ENCODE measurements around the gene ESAM. TPM values are rescaled to one million over a fixed set of nuclear protein-coding genes. Genes with fewer than 3 reads are reported as not detected.

ESAM gene
- total and polyA plus RNA-seq, 2 experiments from 2014 or later, result 0.32 TPM; not detected in 1

- Histone ChIP-seq H3K27me3 (ENCODE audit: insufficient read depth) (peaks cover 100% of the 10 kb centered on the region), H4K20me1 (replicated peaks; ENCODE audit: insufficient read depth) (peaks cover 5% of the 10 kb centered on the region), H3K4me1 (ENCODE audit: insufficient read depth) (peaks cover 54% of the 10 kb centered on the region), H3K4me2 (no peak overlapping the region), H3K27ac (ENCODE audit: low read depth) (no peak overlapping the region), H3K4me3 (no peak overlapping the region), H2AFZ (no peak overlapping the region), H3K79me2 (replicated peaks; ENCODE audit: insufficient read depth) (no peaks in the 10 kb centered on the region), H3K9me2 (ENCODE audit: insufficient read depth) (no peaks in the 10 kb centered on the region), H3K36me3 (ENCODE audit: insufficient read depth) (no peaks in the 10 kb centered on the region), H3F3A (replicated peaks; ENCODE audit: low read depth) (peaks cover 8% of the 10 kb centered on the region; the same call in 1 of the 2 replicates)
- peaks cover 38% of the 10 kb centered on the region for H3K4me1 Mint-ChIP-seq
- H3K4me3 Mint-ChIP-seq, result no peak overlapping the region
- no peak for ATAC-seq
- no peaks in the 10 kb centered on the region for H3K36me3 Mint-ChIP-seq (ENCODE audit: low read depth)
- peaks cover 98% of the 10 kb centered on the region for H3K27me3 Mint-ChIP-seq (ENCODE audit: insufficient read depth, low read depth, poor library complexity)
- no peak overlapping the region for H3K27ac Mint-ChIP-seq
- DNase-seq (ENCODE audit: low spot score), result no peak
- H3K9me3 Mint-ChIP-seq, result no peaks in the 10 kb centered on the region; the same call in 1 of the 3 replicates
- TF ChIP-seq CREB1 (CRISPR knock-in tag; IDR thresholded peaks at IDR 0.05; ENCODE audit: low read depth) (no peak), EZH2 (IDR thresholded peaks at IDR 0.05; ENCODE audit: low read depth, unreplicated experiment) (peak; percentile 54)
These were observed 7.4 kb downstream of the ESAM start for GRCh38 chr11:124754710-124755109.

DNA sequence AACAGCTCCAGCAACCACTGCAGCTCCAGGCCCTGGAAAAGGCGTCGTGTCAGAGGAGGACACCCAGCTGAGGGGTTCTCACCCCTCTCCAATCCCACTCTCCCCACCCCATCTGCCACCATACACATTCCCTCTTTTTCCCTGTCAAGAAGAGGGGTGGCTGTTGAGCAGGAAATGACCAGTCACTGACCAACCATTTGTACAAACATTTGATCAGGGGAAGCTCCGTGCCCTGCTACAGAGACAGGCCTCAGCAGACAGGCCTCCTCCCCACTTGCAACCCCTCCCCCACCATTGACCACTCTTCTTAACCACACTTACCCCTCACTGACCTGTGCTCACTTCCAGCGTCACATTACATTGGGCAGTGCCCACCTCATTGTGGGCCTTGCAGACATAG, 7.8 kb downstream of the ESAM start:
- no peak overlapping the region for H3K27ac ChIP-seq (ENCODE audit: low read depth)
- Mint-ChIP-seq H3K9me3 (no peaks in the 10 kb centered on the region; the same call in 1 of the 3 replicates), H3K27ac (no peak overlapping the region), H3K4me1 (peaks cover 38% of the 10 kb centered on the region), H3K36me3 (ENCODE audit: low read depth) (no peaks in the 10 kb centered on the region), H3K4me3 (no peak overlapping the region), H3K27me3 (ENCODE audit: insufficient read depth, low read depth, poor library complexity) (peaks cover 98% of the 10 kb centered on the region)
- H3K9me2 ChIP-seq (ENCODE audit: insufficient read depth), result no peaks in the 10 kb centered on the region
- H3K4me3 ChIP-seq, result no peak overlapping the region
- peaks cover 50% of the 10 kb centered on the region for H3K4me1 ChIP-seq (ENCODE audit: insufficient read depth)
- DNase-seq (ENCODE audit: low spot score) (no peak), ATAC-seq (no peak)
- peaks cover 8% of the 10 kb centered on the region; the same call in 1 of the 2 replicates for H3F3A ChIP-seq (replicated peaks; ENCODE audit: low read depth)
- no peak overlapping the region for H3K4me2 ChIP-seq
- H4K20me1 ChIP-seq (replicated peaks; ENCODE audit: insufficient read depth), result peaks cover 6% of the 10 kb centered on the region
- H2AFZ ChIP-seq, result no peak overlapping the region
- H3K79me2 ChIP-seq (replicated peaks; ENCODE audit: insufficient read depth), result no peaks in the 10 kb centered on the region
- no peaks in the 10 kb centered on the region for H3K36me3 ChIP-seq (ENCODE audit: insufficient read depth)
- H3K27me3 ChIP-seq (ENCODE audit: insufficient read depth), result peaks cover 100% of the 10 kb centered on the region
- no peak for TF ChIP-seq JUNB (IDR thresholded peaks at IDR 0.05; ENCODE audit: unreplicated experiment)
- TF ChIP-seq STAT1 (IDR thresholded peaks at IDR 0.05; ENCODE audit: unreplicated experiment), result no peak
- TF ChIP-seq EZH2 (IDR thresholded peaks at IDR 0.05; ENCODE audit: low read depth, unreplicated experiment), result no peak
- TF ChIP-seq CREB1 (CRISPR knock-in tag; IDR thresholded peaks at IDR 0.05; ENCODE audit: low read depth), result no peak
- no peak for TF ChIP-seq ZNF331 (CRISPR knock-in tag; IDR thresholded peaks at IDR 0.05; ENCODE audit: low read depth)
- no peak for TF ChIP-seq EZH2phosphoT487 (IDR thresholded peaks at IDR 0.05; ENCODE audit: unreplicated experiment)
- no peak for TF ChIP-seq CTCF (conservative IDR thresholded peaks at IDR 0.05; ENCODE audit: low read depth in 2 of 2)
- no peak for TF ChIP-seq ZNF114 (CRISPR knock-in tag; IDR thresholded peaks at IDR 0.05)
- TF ChIP-seq, protein P1, sequence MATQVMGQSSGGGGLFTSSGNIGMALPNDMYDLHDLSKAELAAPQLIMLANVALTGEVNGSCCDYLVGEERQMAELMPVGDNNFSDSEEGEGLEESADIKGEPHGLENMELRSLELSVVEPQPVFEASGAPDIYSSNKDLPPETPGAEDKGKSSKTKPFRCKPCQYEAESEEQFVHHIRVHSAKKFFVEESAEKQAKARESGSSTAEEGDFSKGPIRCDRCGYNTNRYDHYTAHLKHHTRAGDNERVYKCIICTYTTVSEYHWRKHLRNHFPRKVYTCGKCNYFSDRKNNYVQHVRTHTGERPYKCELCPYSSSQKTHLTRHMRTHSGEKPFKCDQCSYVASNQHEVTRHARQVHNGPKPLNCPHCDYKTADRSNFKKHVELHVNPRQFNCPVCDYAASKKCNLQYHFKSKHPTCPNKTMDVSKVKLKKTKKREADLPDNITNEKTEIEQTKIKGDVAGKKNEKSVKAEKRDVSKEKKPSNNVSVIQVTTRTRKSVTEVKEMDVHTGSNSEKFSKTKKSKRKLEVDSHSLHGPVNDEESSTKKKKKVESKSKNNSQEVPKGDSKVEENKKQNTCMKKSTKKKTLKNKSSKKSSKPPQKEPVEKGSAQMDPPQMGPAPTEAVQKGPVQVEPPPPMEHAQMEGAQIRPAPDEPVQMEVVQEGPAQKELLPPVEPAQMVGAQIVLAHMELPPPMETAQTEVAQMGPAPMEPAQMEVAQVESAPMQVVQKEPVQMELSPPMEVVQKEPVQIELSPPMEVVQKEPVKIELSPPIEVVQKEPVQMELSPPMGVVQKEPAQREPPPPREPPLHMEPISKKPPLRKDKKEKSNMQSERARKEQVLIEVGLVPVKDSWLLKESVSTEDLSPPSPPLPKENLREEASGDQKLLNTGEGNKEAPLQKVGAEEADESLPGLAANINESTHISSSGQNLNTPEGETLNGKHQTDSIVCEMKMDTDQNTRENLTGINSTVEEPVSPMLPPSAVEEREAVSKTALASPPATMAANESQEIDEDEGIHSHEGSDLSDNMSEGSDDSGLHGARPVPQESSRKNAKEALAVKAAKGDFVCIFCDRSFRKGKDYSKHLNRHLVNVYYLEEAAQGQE (IDR thresholded peaks at IDR 0.05; ENCODE audit: unreplicated experiment), result no peak
- TF ChIP-seq ETS1 (IDR thresholded peaks at IDR 0.05), result no peak
- no peak for TF ChIP-seq NANOG (IDR thresholded peaks at IDR 0.05; ENCODE audit: borderline replicate concordance)
- no peak for TF ChIP-seq POLR2AphosphoS5 (IDR thresholded peaks at IDR 0.05; ENCODE audit: low read depth)

All from GM23338 (cell line).